Right forelimb (tissue), 1 donor: ENCODE results near the gene RILPL2.
"Not testable (repeated sequence)": the region's sequence is repeated elsewhere in the genome, so short reads cannot be mapped to it uniquely, and the experiment has no call there.

Experiments
- DNase-seq: peaks from one replicate; pipeline ENCODE4 v3.0.0-alpha.2; 2018

RILPL2 gene

GRCh38 chr12:123436017-123436964 lies at the start of gene RILPL2:
Gene RILPL2 (minus strand): TSS chr12:123436684. CDS start chr12:123436420, 264 bp downstream.
- peak; percentile 93 for DNase-seq

GRCh38 chr12:123485756-123486155 lies 49.3 kb upstream of the RILPL2 start:
- DNase-seq = no peak

GRCh38 chr12:123483602-123484248 lies 47.2 kb upstream of the RILPL2 start:
- DNase-seq = no peak

- no peak for DNase-seq
Measured at GRCh38 chr12:123482876-123483275, 46.4 kb upstream of the RILPL2 start.

GRCh38 chr12:123481251-123481650 lies 44.8 kb upstream of the RILPL2 start:
- DNase-seq = not testable (repeated sequence)

- DNase-seq = no peak
Measured at GRCh38 chr12:123479442-123480180, 43.1 kb upstream of the RILPL2 start.

GRCh38 chr12:123478762-123479161 lies 42.3 kb upstream of the RILPL2 start:
- no peak for DNase-seq

- DNase-seq = no peak
Measured at GRCh38 chr12:123478069-123478468, 41.6 kb upstream of the RILPL2 start.

GRCh38 chr12:123475246-123475703 lies 38.8 kb upstream of the RILPL2 start:
- no peak for DNase-seq

GRCh38 chr12:123474485-123475245 lies 38.2 kb upstream of the RILPL2 start:
- DNase-seq = no peak

GRCh38 chr12:123472438-123472849 lies 36.0 kb upstream of the RILPL2 start:
- DNase-seq = no peak

GRCh38 chr12:123471374-123472068 lies 35.0 kb upstream of the RILPL2 start:
- no peak for DNase-seq

- DNase-seq = no peak
Measured at GRCh38 chr12:123469978-123470377, 33.5 kb upstream of the RILPL2 start.

GRCh38 chr12:123468786-123469185 lies 32.3 kb upstream of the RILPL2 start:
- DNase-seq = no peak

- DNase-seq = no peak
Measured at GRCh38 chr12:123465084-123465483, 28.6 kb upstream of the RILPL2 start.

GRCh38 chr12:123463174-123463573 lies 26.7 kb upstream of the RILPL2 start:
- DNase-seq = not testable (repeated sequence)

- DNase-seq = peak; percentile 92
Measured at GRCh38 chr12:123457980-123458779, 21.7 kb upstream of the RILPL2 start, which contains the start of gene SNRNP35. Gene SNRNP35 (plus strand): TSS chr12:123458139. CDS start chr12:123465541, 7,402 bp downstream.

GRCh38 chr12:123453165-123453564 lies 16.7 kb upstream of the RILPL2 start:
- DNase-seq = no peak

GRCh38 chr12:123452276-123452550 lies 15.7 kb upstream of the RILPL2 start:
- DNase-seq = not testable (repeated sequence)

- no peak for DNase-seq
Measured at GRCh38 chr12:123450636-123451035, 14.2 kb upstream of the RILPL2 start.

- no peak for DNase-seq
Measured at GRCh38 chr12:123449856-123450255, 13.4 kb upstream of the RILPL2 start.
